ENCODE results near the gene DIP2A. TPM values are rescaled to one million over a fixed set of nuclear protein-coding genes. Genes with fewer than 3 reads are reported as not detected.

DIP2A gene
- polyA plus RNA-seq, 3 donors: 4.6 to 55.4 (median 6.1) TPM

- Histone ChIP-seq H4K20me1 (ENCODE audit: insufficient read depth, low read length) (no peaks in the 10 kb centered on the region), H3K4me3 (replicated peaks in 1 of 3; ENCODE audit: low read depth in 2 of 3, low read length in 3 of 3) (no peak overlapping the region), H3K36me3 (replicated peaks in 1 of 2; ENCODE audit: control insufficient read depth in 1 of 2, insufficient read depth in 2 of 2, low read length in 2 of 2) (peaks cover 47 to 89% of the 10 kb centered on the region in 2 donors), H3K79me2 (ENCODE audit: insufficient read depth, low read length) (no peaks in the 10 kb centered on the region), H3K4me1 (ENCODE audit: control insufficient read depth in 1 of 2, insufficient read depth in 2 of 2, low read length in 2 of 2) (no peaks in the 10 kb centered on the region), H3K27me3 (ENCODE audit: control insufficient read depth in 2 of 2, insufficient read depth in 2 of 2, low read length in 2 of 2) (no peaks in the 10 kb centered on the region), H3K4me2 (replicated peaks; ENCODE audit: extremely low read depth, low read length, poor library complexity, severe bottlenecking) (no peak overlapping the region), H2AFZ (ENCODE audit: insufficient read depth, low read depth, low read length, poor library complexity, severe bottlenecking) (no peak overlapping the region), H3K9ac (ENCODE audit: insufficient read depth, low read length, poor library complexity, severe bottlenecking) (no peak overlapping the region), H3K9me3 (replicated peaks in 1 of 2; ENCODE audit: control insufficient read depth in 1 of 2, insufficient read depth in 1 of 2, low read length in 2 of 2) (no peaks in the 10 kb centered on the region), H3K27ac (ENCODE audit: low read depth in 1 of 2, low read length in 2 of 2) (no peak overlapping the region)
- WGBS (ENCODE audit: insufficient coverage): 98% methylated on average over 13 of the region's 13 CpGs
- H3K36me3 Mint-ChIP-seq: peaks cover 58 to 86% of the 10 kb centered on the region in 2 donors
- no peak for DNase-seq
- intact Hi-C loops (cut with micrococcal nuclease): no loop called here
- H3K27me3 Mint-ChIP-seq (ENCODE audit: low read depth in 3 of 3): peaks cover 0 to 1% (median 0%) of the 10 kb centered on the region in 3 donors
- TF ChIP-seq CTCF (IDR thresholded peaks at IDR 0.05): no peak
- H3K9me3 Mint-ChIP-seq: no peaks in the 10 kb centered on the region
- no peaks in the 10 kb centered on the region for H3K4me1 Mint-ChIP-seq
- no peak overlapping the region for H3K4me3 Mint-ChIP-seq
- H3K27ac Mint-ChIP-seq: no peak overlapping the region
Measured at GRCh38 chr21:46414965-46415275, 43.8 kb upstream of the DIP2A start.

- TF ChIP-seq CTCF (IDR thresholded peaks at IDR 0.05): no peak
- intact Hi-C loops (cut with micrococcal nuclease): no loop called here
- H3K27me3 Mint-ChIP-seq (ENCODE audit: low read depth in 3 of 3): peaks cover 0 to 1% (median 0%) of the 10 kb centered on the region in 3 donors
- H4K20me1 ChIP-seq (ENCODE audit: insufficient read depth, low read length): no peaks in the 10 kb centered on the region
- no peaks in the 10 kb centered on the region for H3K9me3 ChIP-seq (replicated peaks in 1 of 2; ENCODE audit: control insufficient read depth in 1 of 2, insufficient read depth in 1 of 2, low read length in 2 of 2)
- H3K9me3 Mint-ChIP-seq: no peaks in the 10 kb centered on the region
- 98% methylated on average over 20 of the region's 20 CpGs for WGBS (ENCODE audit: insufficient coverage)
- no peak overlapping the region for H3K4me2 ChIP-seq (replicated peaks; ENCODE audit: extremely low read depth, low read length, poor library complexity, severe bottlenecking)
- H3K79me2 ChIP-seq (ENCODE audit: insufficient read depth, low read length): no peaks in the 10 kb centered on the region
- H3K36me3 ChIP-seq (replicated peaks in 1 of 2; ENCODE audit: control insufficient read depth in 1 of 2, insufficient read depth in 2 of 2, low read length in 2 of 2): peaks cover 44 to 89% of the 10 kb centered on the region in 2 donors
- no peak overlapping the region for H3K9ac ChIP-seq (ENCODE audit: insufficient read depth, low read length, poor library complexity, severe bottlenecking)
- H3K27ac ChIP-seq (ENCODE audit: low read depth in 1 of 2, low read length in 2 of 2): no peak overlapping the region
- H3K4me1 ChIP-seq (ENCODE audit: control insufficient read depth in 1 of 2, insufficient read depth in 2 of 2, low read length in 2 of 2): no peaks in the 10 kb centered on the region
- H2AFZ ChIP-seq (ENCODE audit: insufficient read depth, low read depth, low read length, poor library complexity, severe bottlenecking): no peak overlapping the region
- H3K36me3 Mint-ChIP-seq: peaks cover 63 to 89% of the 10 kb centered on the region in 2 donors
- H3K4me1 Mint-ChIP-seq: no peaks in the 10 kb centered on the region
- no peak overlapping the region for H3K27ac Mint-ChIP-seq
- H3K4me3 Mint-ChIP-seq: no peak overlapping the region
- no peak for DNase-seq
- no peaks in the 10 kb centered on the region for H3K27me3 ChIP-seq (ENCODE audit: control insufficient read depth in 2 of 2, insufficient read depth in 2 of 2, low read length in 2 of 2)
- no peak overlapping the region for H3K4me3 ChIP-seq (replicated peaks in 1 of 3; ENCODE audit: low read depth in 2 of 3, low read length in 3 of 3)
Measured at GRCh38 chr21:46416551-46416950, 42.1 kb upstream of the DIP2A start.
